Astrocyte (in vitro differentiated cells and primary cell): ENCODE results near the gene UCHL5. TPM values are rescaled to one million over a fixed set of nuclear protein-coding genes. Genes with fewer than 3 reads are reported as not detected.
"Not testable (repeated sequence)": the region's sequence is repeated elsewhere in the genome, so short reads cannot be mapped to it uniquely, and the experiment has no call there.

Source experiments
- DNase-seq: peaks from one replicate; pipeline ENCODE4 v3.0.0-alpha.2; 2010; ENCODE audit warnings: low read depth
- FAIRE-seq: peaks from 2 replicates; lab custom pipeline; 2011; peaks lifted over from hg19 to GRCh38; lab: Jason Lieb, UNC
- H2AFZ ChIP-seq: 2 replicates; pipeline ENCODE4 v1.6.0; 2012; ENCODE audit warnings: low read depth, low read length, inconsistent platforms
- H3K27ac ChIP-seq: 2 replicates; pipeline ENCODE4 v1.5.1; 2011; ENCODE audit warnings: low read depth, low read length, inconsistent platforms
- H3K27me3 ChIP-seq: 2 replicates; pipeline ENCODE4 v1.6.0; 2011; ENCODE audit warnings: low read length, inconsistent platforms; ENCODE audit not compliant: insufficient read depth
- H3K36me3 ChIP-seq: 2 replicates; pipeline ENCODE4 v1.5.1; 2011; ENCODE audit warnings: low read length, inconsistent platforms; ENCODE audit not compliant: insufficient read depth
- H3K4me1 ChIP-seq: 2 replicates; pipeline ENCODE4 v1.5.1; 2011; ENCODE audit warnings: low read length, inconsistent platforms; ENCODE audit not compliant: insufficient read depth
- H3K4me2 ChIP-seq: 2 replicates; pipeline ENCODE4 v1.6.0; 2012; ENCODE audit warnings: low read length, inconsistent platforms
- H3K4me3 ChIP-seq: 2 replicates; pipeline ENCODE4 v1.5.1; 2011; ENCODE audit warnings: low read depth, mild to moderate bottlenecking, low read length, inconsistent platforms; ENCODE audit not compliant: insufficient read depth
- H3K79me2 ChIP-seq: 2 replicates; pipeline ENCODE4 v1.6.0; 2012; ENCODE audit warnings: mild to moderate bottlenecking, low read length, inconsistent platforms; ENCODE audit not compliant: insufficient read depth
- H3K9ac ChIP-seq: 2 replicates; pipeline ENCODE4 v1.6.0; 2012; ENCODE audit warnings: mild to moderate bottlenecking, low read length, inconsistent platforms
- H3K9me3 ChIP-seq: 2 replicates; pipeline ENCODE4 v1.5.1; 2012; ENCODE audit warnings: low read depth, mild to moderate bottlenecking, low read length, inconsistent platforms; ENCODE audit not compliant: insufficient read depth
- H4K20me1 ChIP-seq: 2 replicates; pipeline ENCODE4 v1.6.0; 2012; ENCODE audit warnings: low read length, inconsistent platforms; ENCODE audit not compliant: insufficient read depth
- H3K27ac Mint-ChIP-seq: one replicate; pipeline ENCODE4 v1.8.0; 2021; ENCODE audit warnings: mild to moderate bottlenecking, mixed read lengths; ENCODE audit not compliant: unreplicated experiment
- H3K27me3 Mint-ChIP-seq: one replicate; pipeline ENCODE4 v1.8.0; 2021; ENCODE audit warnings: low read depth, mixed read lengths; ENCODE audit not compliant: unreplicated experiment
- H3K36me3 Mint-ChIP-seq: one replicate; pipeline ENCODE4 v1.8.0; 2021; ENCODE audit warnings: low read depth, mixed read lengths; ENCODE audit not compliant: unreplicated experiment
- H3K4me1 Mint-ChIP-seq: one replicate; pipeline ENCODE4 v1.8.0; 2021; ENCODE audit warnings: low read depth, mixed read lengths; ENCODE audit not compliant: unreplicated experiment
- H3K4me3 Mint-ChIP-seq: one replicate; pipeline ENCODE4 v1.8.0; 2021; ENCODE audit warnings: mild to moderate bottlenecking, moderate library complexity, mixed read lengths; ENCODE audit not compliant: unreplicated experiment
- H3K9me3 Mint-ChIP-seq: one replicate; pipeline ENCODE4 v1.8.0; 2021; ENCODE audit warnings: mild to moderate bottlenecking, mixed read lengths; ENCODE audit not compliant: unreplicated experiment
- CTCF ChIP-seq: IDR thresholded peaks from 2 replicates; pipeline ENCODE4 v1.5.1; 2011; ENCODE audit warnings: low read depth, mild to moderate bottlenecking, inconsistent platforms, low read length, moderate library complexity; ENCODE audit not compliant: insufficient read depth
- EZH2 ChIP-seq: IDR thresholded peaks from 2 replicates; pipeline ENCODE4 v1.6.1; 2012; ENCODE audit warnings: mild to moderate bottlenecking, low read length, inconsistent platforms; ENCODE audit not compliant: insufficient read depth
- total RNA-seq: library from RNA; stranded (reverse); gene quantifications from 2 replicates; pipeline ENCODE4 v1.2.1, GENCODE V29; 2021

UCHL5 gene
- total RNA-seq, 1 donor from 2014 or later: 33.3 TPM

GRCh38 chr1:193060115-193060403 is 899 bp upstream of the UCHL5 start:
- Mint-ChIP-seq H3K27me3 (no peaks in the 10 kb centered on the region), H3K27ac (peak overlapping the region; percentile 93), H3K4me3 (peak overlapping the region; percentile 98), H3K36me3 (no peaks in the 10 kb centered on the region), H3K9me3 (no peaks in the 10 kb centered on the region), H3K4me1 (peaks cover 13% of the 10 kb centered on the region)
- FAIRE-seq: no peak
- H3K79me2 ChIP-seq: peaks cover 98% of the 10 kb centered on the region
- peak overlapping the region; percentile 89 for H2AFZ ChIP-seq
- peak overlapping the region; percentile 96 for H3K4me3 ChIP-seq
- H4K20me1 ChIP-seq: peaks cover 20% of the 10 kb centered on the region
- TF ChIP-seq CTCF (no peak), EZH2 (no peak)
- peaks cover 17% of the 10 kb centered on the region for H3K4me1 ChIP-seq
- peak overlapping the region; percentile 96 for H3K4me2 ChIP-seq
- peak overlapping the region; percentile 99 for H3K27ac ChIP-seq
- peak overlapping the region; percentile 99 for H3K9ac ChIP-seq
- H3K36me3 ChIP-seq: no peaks in the 10 kb centered on the region
- H3K27me3 ChIP-seq: no peaks in the 10 kb centered on the region
- no peaks in the 10 kb centered on the region for H3K9me3 ChIP-seq
- DNase-seq: no peak

GRCh38 chr1:193058529-193059281 is 455 bp downstream of the UCHL5 start:
- H3K79me2 ChIP-seq: peaks cover 98% of the 10 kb centered on the region
- H3K36me3 ChIP-seq: no peaks in the 10 kb centered on the region
- peaks cover 17% of the 10 kb centered on the region for H4K20me1 ChIP-seq
- FAIRE-seq (no peak), DNase-seq (peak; percentile 50)
- peaks cover 17% of the 10 kb centered on the region for H3K4me1 ChIP-seq
- peak overlapping the region; percentile 99 for H3K27ac ChIP-seq
- H3K4me3 Mint-ChIP-seq: peak overlapping the region; percentile 98
- H3K27me3 ChIP-seq: no peaks in the 10 kb centered on the region
- no peak for TF ChIP-seq CTCF
- no peak for TF ChIP-seq EZH2
- H3K4me1 Mint-ChIP-seq: peaks cover 10% of the 10 kb centered on the region
- H3K27me3 Mint-ChIP-seq: no peaks in the 10 kb centered on the region
- peak overlapping the region; percentile 96 for H3K4me2 ChIP-seq
- H3K27ac Mint-ChIP-seq: peak overlapping the region; percentile 93
- H2AFZ ChIP-seq: peak overlapping the region; percentile 89
- H3K9me3 ChIP-seq: no peaks in the 10 kb centered on the region
- H3K9ac ChIP-seq: peak overlapping the region; percentile 99
- no peaks in the 10 kb centered on the region for H3K9me3 Mint-ChIP-seq
- H3K4me3 ChIP-seq: peak overlapping the region; percentile 96
- no peaks in the 10 kb centered on the region for H3K36me3 Mint-ChIP-seq

- peaks cover 3% of the 10 kb centered on the region for H3K36me3 ChIP-seq
- H4K20me1 ChIP-seq: peaks cover 7% of the 10 kb centered on the region
- Mint-ChIP-seq H3K9me3 (no peaks in the 10 kb centered on the region), H3K4me3 (no peak overlapping the region), H3K36me3 (peaks cover 2% of the 10 kb centered on the region), H3K4me1 (peaks cover 6% of the 10 kb centered on the region), H3K27ac (no peak overlapping the region), H3K27me3 (no peaks in the 10 kb centered on the region)
- no peak overlapping the region for H3K27ac ChIP-seq
- no peak for FAIRE-seq
- no peak overlapping the region for H3K4me3 ChIP-seq
- peaks cover 12% of the 10 kb centered on the region for H3K4me1 ChIP-seq
- no peaks in the 10 kb centered on the region for H3K27me3 ChIP-seq
- no peak overlapping the region for H3K4me2 ChIP-seq
- no peaks in the 10 kb centered on the region for H3K9me3 ChIP-seq
- no peak for DNase-seq
- peaks cover 82% of the 10 kb centered on the region for H3K79me2 ChIP-seq
- TF ChIP-seq CTCF (no peak), EZH2 (no peak)
- H3K9ac ChIP-seq: no peak overlapping the region
- H2AFZ ChIP-seq: no peak overlapping the region
These were observed 4.9 kb downstream of the UCHL5 start for GRCh38 chr1:193054169-193054675.

- peaks cover 11% of the 10 kb centered on the region for H3K36me3 Mint-ChIP-seq
- not testable (repeated sequence) for H3K4me1 Mint-ChIP-seq, H3K4me1 ChIP-seq, H3K27me3 Mint-ChIP-seq, H3K4me3 Mint-ChIP-seq, H3K27ac Mint-ChIP-seq, FAIRE-seq, H3K27ac ChIP-seq, H3K9me3 Mint-ChIP-seq, H3K27me3 ChIP-seq, H2AFZ ChIP-seq, H3K9me3 ChIP-seq, H4K20me1 ChIP-seq, DNase-seq, H3K36me3 ChIP-seq, H3K9ac ChIP-seq, H3K4me3 ChIP-seq, H3K4me2 ChIP-seq
- H3K79me2 ChIP-seq: peaks cover 29% of the 10 kb centered on the region
These were observed 10.2 kb downstream of the UCHL5 start for GRCh38 chr1:193048913-193049312.
